Pons (tissue), 1 donor: ENCODE results near the gene CD37.
A peak's percentile ranks its signal among the peaks of the same experiment; 100 is the strongest.

Source experiments
- DNase-seq: peaks from one replicate; pipeline ENCODE4 v3.0.0-alpha.2; 2016; ENCODE audit warnings: low spot score

CD37 gene

DNA sequence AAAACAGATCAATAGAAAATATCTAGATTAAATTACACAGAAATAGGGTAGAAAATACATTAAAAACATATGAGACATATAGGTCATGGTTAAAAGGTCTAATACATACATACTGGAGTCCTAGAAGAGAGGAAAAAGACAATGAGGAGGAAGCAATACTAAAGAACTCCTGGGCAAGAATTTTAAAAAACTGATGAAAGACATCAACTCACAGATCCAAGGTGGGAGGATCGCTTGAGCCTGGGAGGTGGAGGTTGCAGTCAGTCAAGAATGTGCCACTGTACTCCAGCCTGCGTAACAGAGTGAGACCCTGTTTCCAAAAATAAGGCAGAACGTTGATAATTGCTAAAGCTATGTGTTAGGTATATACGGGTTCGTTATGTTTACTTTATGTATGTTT, 47.4 kb downstream of the CD37 start:
- DNase-seq = no peak

GRCh38 chr19:49383599-49383998, 48.4 kb downstream of the CD37 start:
- DNase-seq = no peak

DNA sequence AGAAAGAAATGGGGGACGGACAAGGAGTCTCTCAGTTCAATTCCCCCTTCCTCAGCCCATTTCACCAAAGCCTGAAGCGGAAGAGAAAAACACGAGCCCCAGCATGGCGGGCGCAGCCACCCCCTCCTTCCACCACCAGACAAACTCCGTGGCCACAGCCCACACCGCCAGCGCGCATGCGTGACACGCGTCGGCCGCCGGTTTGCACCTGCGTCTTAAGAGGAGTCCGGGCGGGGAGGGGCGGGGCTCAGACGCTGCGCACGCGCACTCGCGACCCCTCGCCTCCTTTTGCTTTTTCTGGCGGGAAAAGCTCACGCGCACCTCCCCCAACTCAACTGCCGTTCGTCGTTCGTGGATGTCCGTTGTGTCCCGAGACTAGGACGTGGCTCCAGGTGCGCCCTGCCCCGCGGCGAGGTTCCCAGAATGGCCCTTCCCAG, 52.7 kb downstream of the CD37 start, which contains the start of gene KASH5:
Gene KASH5 (plus strand): TSS at position 314 of the 437 bp plus-strand sequence. CDS start 2,635 bp downstream, outside the sequence.
- peak; percentile 52 for DNase-seq

- DNase-seq = no peak
Observed at GRCh38 chr19:49389406-49389805, 54.2 kb downstream of the CD37 start.
